Kidney glomerular epithelial cell (primary cell): ENCODE results near the gene PRR30.

Experiments
- DNase-seq: peaks from one replicate; lab custom pipeline; 2025; lab: John Stamatoyannopoulos, UW

Gene PRR30

DNA sequence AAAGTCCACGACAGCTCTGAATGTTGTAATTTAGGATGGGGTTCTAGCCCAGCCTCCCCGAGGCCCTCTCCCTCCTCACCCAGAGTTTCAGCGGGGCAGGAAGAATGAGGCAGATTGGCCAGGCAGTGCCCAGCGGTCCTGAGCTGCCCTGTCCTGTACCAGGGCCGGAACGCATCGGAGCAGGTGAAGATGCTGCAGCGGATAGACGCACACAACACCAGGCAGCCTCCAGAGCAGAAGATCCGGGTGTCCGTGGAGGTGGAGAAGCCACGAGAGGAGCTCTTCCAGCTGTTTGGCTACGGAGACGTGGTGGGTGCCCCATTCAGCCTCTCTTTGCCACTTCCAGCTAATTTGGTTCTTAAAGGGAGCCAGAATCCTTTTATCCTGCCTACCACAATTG lies 41.9 kb downstream of the PRR30 start:
- no peak for DNase-seq

- DNase-seq = no peak
Observed at GRCh38 chr2:27096748-27097297, 42.4 kb downstream of the PRR30 start.

GRCh38 chr2:27095745-27096651 lies 43.2 kb downstream of the PRR30 start:
- DNase-seq = peak; percentile 18

GRCh38 chr2:27095427-27095744 lies 43.8 kb downstream of the PRR30 start:
- no peak for DNase-seq

DNA sequence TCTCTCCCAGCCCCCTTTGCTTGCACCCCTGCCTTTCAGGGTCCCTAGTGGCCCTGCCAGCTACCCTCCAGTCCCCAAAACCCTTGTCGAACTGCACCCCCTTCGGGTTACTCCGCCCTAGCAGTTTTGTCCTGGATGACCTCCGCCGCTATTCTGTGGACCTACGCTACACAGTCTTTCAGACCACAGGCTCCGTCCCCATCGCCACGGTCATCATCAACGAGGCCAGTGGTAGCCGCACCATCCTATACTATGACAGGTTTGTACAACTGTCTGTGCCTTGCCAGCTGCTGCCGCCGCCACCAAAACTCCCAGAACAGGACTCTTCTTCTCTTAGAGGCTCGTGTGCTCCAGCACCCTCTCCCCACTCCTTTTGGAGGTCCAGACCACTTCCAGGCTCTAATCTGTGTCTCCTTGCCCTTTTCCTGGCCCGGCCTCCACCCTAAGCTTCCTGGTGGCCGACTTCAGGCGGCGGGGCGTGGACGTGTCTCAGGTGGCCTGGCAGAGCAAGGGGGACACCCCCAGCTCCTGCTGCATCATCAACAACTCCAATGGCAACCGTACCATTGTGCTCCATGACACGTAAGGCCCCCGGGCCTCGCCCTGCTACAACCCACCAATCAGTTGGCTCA lies 44.7 kb downstream of the PRR30 start:
- DNase-seq = no peak

DNA sequence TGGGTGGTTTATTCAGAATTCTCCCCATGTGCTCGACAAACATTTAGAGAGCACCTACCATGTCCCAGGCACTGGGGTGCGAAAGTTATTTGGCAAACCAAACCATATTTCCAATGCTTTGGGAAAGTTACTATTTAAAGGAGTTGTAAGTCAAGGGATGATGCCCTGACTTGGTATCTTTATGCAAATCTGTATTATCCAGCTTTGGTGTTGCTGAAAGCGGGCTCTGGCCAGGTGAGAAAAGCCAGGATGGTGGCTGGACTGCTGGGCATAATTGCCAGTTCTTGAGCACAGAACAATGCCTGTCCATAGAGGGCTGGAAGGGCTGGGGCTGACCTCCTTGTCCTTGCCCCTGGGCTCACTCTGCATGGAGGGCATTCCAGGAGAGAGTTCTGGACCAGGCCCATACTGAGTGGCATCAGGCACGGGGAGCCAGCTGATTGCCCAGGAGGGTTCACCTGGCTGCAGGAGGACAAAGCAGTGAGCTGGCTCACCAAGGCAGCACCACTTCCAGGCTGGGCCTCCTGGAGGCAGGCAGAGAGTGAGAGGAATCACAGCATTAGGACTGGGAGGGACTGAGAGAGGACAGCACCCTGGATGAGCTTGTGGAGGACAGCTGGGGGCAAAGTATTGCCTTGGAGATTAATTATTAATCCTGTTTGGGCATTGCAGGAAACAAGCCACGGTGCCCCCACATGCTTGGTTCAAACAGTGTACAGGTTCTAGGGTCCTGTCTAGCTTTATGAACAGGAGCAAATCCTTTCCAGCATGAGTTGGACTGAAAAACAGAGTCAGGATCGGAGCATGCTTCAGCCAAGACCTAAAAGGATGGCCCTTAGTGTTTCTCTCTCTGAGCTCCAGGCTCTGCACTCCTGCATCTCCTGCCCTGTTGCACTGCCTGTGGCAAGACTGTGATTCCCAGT lies 45.5 kb downstream of the PRR30 start:
- DNase-seq = no peak

DNA sequence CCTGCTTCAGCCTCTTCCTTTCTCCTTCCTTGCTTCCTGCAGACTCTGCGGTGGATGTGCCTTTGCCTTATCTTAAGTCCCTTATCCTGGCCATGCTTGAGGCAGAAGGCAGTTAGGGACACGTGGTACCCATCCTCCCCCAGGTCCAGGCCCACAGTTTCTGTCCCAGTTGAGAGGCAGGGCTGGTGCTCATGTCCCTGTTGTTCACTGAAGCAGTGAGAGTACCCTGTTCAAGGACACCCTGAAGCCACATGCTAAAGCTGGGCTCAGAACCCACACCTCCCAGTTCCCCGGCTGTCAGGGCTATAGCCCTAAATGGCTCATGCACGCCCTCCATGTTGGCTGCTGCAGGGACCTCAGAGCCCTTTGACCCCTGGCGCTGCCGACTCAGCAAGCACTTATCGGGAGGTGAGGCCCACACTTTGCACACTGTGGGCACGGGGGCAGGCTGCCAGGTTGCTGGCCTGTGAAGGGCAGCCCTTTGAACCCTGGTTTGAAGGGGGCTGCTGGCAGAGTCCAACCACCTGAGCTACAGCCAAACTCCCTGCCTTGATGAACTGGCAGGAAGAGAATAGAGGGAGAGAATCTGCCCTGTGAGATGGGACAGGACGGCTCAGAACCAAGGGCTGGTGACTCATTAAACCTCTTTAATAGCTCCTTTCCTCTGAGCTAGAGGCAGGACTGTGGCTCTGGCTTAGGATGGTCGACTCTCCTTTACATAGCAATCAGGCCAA lies 46.3 kb downstream of the PRR30 start:
- DNase-seq = peak; percentile 25

DNA sequence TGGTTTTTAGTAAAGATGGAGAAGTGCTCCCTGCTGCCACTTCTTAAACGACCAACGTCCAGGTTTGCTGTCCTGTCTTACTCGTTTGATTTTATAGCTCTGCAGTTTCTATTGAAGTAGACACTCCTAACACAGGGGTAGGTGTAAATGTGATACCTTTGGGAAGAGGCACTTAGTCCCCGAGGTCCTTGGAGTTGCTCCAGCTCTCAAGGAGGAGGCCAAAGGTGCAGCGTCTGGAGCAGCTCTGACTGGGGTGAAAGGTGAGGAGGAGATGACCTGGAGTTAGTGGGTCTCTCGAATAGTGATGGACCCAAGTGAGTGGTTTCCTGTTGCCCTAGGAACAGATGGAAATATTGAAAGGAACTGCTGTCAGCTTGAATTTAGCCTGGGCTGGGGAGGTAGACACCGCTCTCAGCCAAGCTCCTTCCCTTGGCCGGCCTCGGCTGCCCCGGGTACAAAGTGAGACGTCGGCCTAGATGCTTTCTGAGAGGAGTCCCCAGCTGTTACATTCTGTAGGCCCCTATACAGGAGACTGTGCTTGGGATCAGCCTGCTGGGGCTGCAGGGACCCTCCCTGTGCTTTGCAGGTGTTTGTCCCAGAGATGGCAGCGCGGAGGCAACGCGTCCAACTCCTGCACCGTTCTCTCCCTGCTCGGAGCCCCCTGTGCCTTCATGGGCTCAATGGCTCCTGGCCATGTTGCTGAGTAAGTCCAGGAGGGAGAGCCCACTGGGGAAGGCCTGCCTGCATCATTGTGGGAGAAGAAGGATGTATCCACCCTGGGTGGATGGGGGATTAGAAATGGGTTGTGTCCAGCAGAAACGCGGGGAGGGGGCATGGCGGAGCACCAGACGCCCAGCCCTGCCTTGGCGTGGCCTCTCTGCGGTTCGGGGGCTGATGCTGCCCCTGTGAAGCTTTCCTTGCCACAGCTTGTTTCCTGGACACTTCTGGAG lies 47.2 kb downstream of the PRR30 start:
- no peak for DNase-seq

GRCh38 chr2:27089111-27089954 lies 49.9 kb downstream of the PRR30 start:
- no peak for DNase-seq

GRCh38 chr2:27088634-27089033 lies 50.6 kb downstream of the PRR30 start:
- no peak for DNase-seq

DNA sequence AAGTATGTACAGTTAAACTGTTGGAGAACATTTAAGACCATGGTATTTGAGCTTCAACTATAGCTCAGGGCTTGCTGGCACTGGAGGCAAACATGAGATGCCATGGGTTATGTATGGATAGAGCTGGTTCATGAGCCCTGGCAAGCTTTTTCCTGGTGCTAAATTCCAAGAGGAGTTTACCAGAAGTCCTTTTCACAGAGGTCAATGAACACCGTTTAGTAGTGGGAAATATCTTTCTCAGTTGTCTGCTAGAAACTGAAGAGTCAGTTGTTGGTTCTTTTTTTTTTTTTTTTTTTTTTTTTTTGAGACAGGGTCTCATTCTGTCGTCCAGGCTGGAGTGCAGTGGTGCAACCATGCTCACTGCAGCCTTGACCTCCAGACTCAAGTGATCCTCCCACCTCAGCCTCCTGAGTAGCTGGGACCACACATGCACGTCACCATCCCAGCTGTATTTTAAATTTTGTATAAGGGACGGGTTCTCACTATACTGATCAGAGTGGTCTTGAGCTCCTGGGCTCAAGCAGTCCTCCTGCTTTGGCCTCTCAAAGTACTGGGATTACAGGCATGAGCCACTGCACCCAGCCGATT lies 51.3 kb downstream of the PRR30 start:
- no peak for DNase-seq
